Lower lobe of right lung (tissue), 2 donors: ENCODE results near the gene SIT1. TPM values are rescaled to one million over a fixed set of nuclear protein-coding genes. Genes with fewer than 3 reads are reported as not detected.

Experiments
- ATAC-seq, 2 donors: fragments of 200-7000 bp; cut with Tn5 transposase; one replicate each; pipeline ENCODE4 v1.9.1; 2020 to 2022; ENCODE audit warnings: mild to moderate bottlenecking in 2 of 2, moderate library complexity in 2 of 2
- DNase-seq: peaks from one replicate; pipeline ENCODE4 v3.0.0-alpha.2; 2020
- H3K27ac ChIP-seq: fragments of 200-600 bp; one replicate; pipeline ENCODE4 v1.8.0; 2022
- H3K27me3 ChIP-seq: fragments of 200-600 bp; one replicate; pipeline ENCODE4 v1.8.0; 2022; ENCODE audit warnings: low read depth
- H3K36me3 ChIP-seq: fragments of 200-600 bp; one replicate; pipeline ENCODE4 v1.8.0; 2022; ENCODE audit warnings: mild to moderate bottlenecking
- H3K4me1 ChIP-seq: fragments of 200-600 bp; one replicate; pipeline ENCODE4 v1.8.0; 2022
- H3K4me3 ChIP-seq: fragments of 200-600 bp; one replicate; pipeline ENCODE4 v1.8.0; 2022; ENCODE audit warnings: mild to moderate bottlenecking
- H3K9me3 ChIP-seq: fragments of 200-600 bp; one replicate; pipeline ENCODE4 v1.8.0; 2022
- CTCF ChIP-seq: fragments of 200-600 bp; IDR thresholded peaks from one replicate; pipeline ENCODE4 v1.8.0; 2022; ENCODE audit warnings: antibody characterized with exemption, mild to moderate bottlenecking
- intact Hi-C: fragments of 100-400 bp; cut with DNase I; formaldehyde crosslinking; loops from one replicate; pipeline ENCODE4 v1.11.0; 2022
- total RNA-seq: library from RNA; stranded (reverse); fragmentation: NEBNext Ultra II Directional; extraction: Animal tissue kit (Norgen Biotek cat#: 25700); gene quantifications from one replicate; pipeline ENCODE4 v1.2.1, GENCODE V29; 2021
- donor health status: DM: no; HTN: yes; CAD: no; lungs with severe emphysema.

Gene SIT1
- total RNA-seq, 1 donor from 2014 or later, result 1.5 TPM

DNA sequence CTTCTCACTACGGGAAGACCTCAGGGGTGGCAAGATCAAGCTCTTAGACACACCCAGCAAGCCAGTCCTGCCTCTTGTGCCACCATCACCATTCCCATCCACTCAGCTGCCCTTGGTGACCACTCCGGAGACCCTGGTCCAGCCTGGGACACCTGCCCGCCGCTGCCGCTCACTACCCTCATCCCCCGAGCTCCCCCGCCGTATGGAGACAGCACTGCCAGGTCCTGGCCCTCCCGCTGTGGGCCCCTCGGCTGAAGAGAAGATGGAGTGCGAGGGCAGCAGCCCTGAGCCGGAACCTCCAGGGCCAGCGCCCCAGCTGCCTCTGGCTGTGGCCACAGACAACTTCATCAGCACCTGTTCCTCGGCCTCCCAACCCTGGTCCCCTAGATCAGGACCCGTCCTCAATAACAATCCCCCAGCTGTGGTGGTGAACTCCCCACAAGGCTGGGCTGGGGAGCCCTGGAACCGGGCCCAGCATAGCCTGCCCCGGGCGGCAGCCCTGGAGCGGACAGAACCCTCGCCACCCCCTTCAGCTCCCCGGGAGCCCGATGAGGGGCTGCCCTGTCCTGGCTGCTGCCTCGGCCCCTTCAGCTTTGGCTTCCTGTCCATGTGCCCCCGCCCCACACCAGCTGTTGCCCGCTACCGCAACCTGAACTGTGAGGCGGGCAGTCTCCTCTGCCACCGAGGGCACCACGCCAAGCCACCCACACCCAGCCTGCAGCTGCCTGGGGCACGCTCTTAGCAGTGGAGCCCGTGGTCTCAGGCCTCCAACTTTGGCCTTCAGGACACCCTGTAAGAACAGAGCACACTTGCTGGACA lies 41.5 kb downstream of the SIT1 start:
- Histone ChIP-seq H3K27me3 (no peaks in the 10 kb centered on the region), H3K27ac (no peak overlapping the region), H3K36me3 (peaks cover 32% of the 10 kb centered on the region), H3K4me3 (no peak overlapping the region), H3K9me3 (no peaks in the 10 kb centered on the region), H3K4me1 (peaks cover 19% of the 10 kb centered on the region)
- no peak for TF ChIP-seq CTCF
- no peak for ATAC-seq
- DNase-seq, result no peak
- intact Hi-C loops, result no loop called here

DNA sequence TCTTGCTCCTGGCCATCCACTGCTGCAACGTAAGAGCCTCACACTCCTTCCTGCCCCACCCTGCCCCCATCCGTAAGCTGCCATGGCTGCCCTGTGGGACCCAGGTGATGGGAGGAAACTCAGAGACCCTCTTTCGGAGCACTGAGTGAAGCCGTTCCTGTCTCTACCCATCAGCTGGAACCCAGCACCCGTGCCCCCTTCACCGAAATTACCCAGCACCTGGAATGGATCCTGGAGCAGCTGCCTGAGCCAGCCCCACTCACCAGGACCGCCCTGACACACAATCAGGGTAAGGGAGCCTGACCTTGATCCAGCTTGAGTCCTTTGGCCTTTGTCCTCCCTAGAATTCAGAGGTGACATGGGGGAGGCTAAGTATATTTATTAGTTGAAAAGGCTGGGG lies 42.5 kb downstream of the SIT1 start:
- Histone ChIP-seq H3K4me3 (no peak overlapping the region), H3K9me3 (no peaks in the 10 kb centered on the region), H3K4me1 (peaks cover 24% of the 10 kb centered on the region), H3K27ac (no peak overlapping the region), H3K27me3 (no peaks in the 10 kb centered on the region), H3K36me3 (peaks cover 32% of the 10 kb centered on the region)
- no peak for TF ChIP-seq CTCF
- ATAC-seq, result no peak
- intact Hi-C loops, result no loop called here
- DNase-seq, result no peak

- Histone ChIP-seq H3K4me3 (peak overlapping the region; percentile 83), H3K27ac (no peak overlapping the region), H3K9me3 (no peaks in the 10 kb centered on the region), H3K27me3 (no peaks in the 10 kb centered on the region), H3K4me1 (peaks cover 29% of the 10 kb centered on the region), H3K36me3 (peaks cover 32% of the 10 kb centered on the region)
- ATAC-seq, result no peak
- TF ChIP-seq CTCF, result no peak
- no peak for DNase-seq
- intact Hi-C loops, result no loop called here
Measured at GRCh38 chr9:35606726-35607125, 44.0 kb downstream of the SIT1 start.

DNA sequence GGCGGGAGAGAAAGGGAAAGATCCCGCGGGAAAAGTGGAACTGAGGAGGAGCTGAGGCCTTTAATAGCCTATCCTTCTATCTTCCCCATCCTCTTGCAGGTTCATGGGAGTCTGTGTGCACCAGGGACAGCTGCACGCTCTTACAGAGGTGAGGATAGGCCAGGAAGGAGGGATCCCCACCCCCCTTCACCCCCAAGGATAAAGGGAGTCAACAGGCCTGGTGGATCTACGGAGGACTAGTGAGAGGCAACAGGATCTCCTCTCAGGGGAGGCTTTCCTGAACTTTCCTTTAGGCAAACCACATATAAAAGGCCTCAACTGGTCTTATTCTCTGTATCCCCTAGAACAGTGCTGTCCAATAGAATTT lies 44.6 kb downstream of the SIT1 start:
- H3K36me3 ChIP-seq, result peaks cover 32% of the 10 kb centered on the region
- DNase-seq, result no peak
- intact Hi-C loops, result no loop called here

GRCh38 chr9:35605351-35606137 lies 45.2 kb downstream of the SIT1 start:
- Histone ChIP-seq H3K27me3 (no peaks in the 10 kb centered on the region), H3K4me3 (peak overlapping the region; percentile 83), H3K27ac (peak overlapping the region; percentile 75), H3K9me3 (no peaks in the 10 kb centered on the region), H3K36me3 (peaks cover 32% of the 10 kb centered on the region), H3K4me1 (peaks cover 29% of the 10 kb centered on the region)
- intact Hi-C loops, result no loop called here
- no peak for DNase-seq
- no peak for TF ChIP-seq CTCF
- ATAC-seq, result no peak

More for the DNA sequence above, 44.6 kb downstream of the SIT1 start:
- peak overlapping the region; percentile 83 for H3K4me3 ChIP-seq
- H3K9me3 ChIP-seq, result no peaks in the 10 kb centered on the region
- H3K27me3 ChIP-seq, result no peaks in the 10 kb centered on the region
- H3K27ac ChIP-seq, result peak overlapping the region; percentile 75
- no peak for TF ChIP-seq CTCF
- H3K4me1 ChIP-seq, result peaks cover 29% of the 10 kb centered on the region
- ATAC-seq, result no peak
